ENCODE measurements around the gene ZNF438. TPM values are rescaled to one million over a fixed set of nuclear protein-coding genes. Genes with fewer than 3 reads are reported as not detected.

The ZNF438 gene
- total RNA-seq, 1 experiment from 2014 or later: 2.0 TPM

DNA sequence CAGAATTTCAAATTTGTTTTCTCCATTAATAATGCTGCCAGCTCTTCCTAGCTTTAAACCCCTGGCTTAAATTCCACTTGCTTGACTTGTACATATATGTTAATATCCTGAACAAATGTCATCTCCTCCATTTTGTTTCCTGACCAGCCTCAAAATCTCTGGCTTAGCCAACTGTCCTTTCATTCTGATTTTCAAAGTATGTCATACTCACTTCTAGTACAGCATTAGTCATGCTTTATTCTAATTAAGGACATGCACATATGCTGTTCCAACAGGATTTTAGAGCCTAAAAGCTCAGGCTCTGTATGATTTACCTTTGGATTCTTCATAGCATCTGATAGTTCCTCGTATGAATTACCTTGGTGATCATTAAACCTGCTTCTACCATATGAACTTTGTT, 158.3 kb downstream of the ZNF438 start:
- no peaks in the 10 kb centered on the region for H3K9me3 ChIP-seq (ENCODE audit: low read depth, low read length, poor library complexity, severe bottlenecking)
- CTCF ChIA-PET: no interaction called here
- POLR2A ChIA-PET (ENCODE audit: low non-redundant PET): no interaction called here
- H3K4me1 ChIP-seq (ENCODE audit: insufficient read depth, low read length, poor library complexity, severe bottlenecking): no peaks in the 10 kb centered on the region
- no peaks in the 10 kb centered on the region for H3K36me3 ChIP-seq (ENCODE audit: insufficient read depth, low read length, poor library complexity, severe bottlenecking)
- no peak overlapping the region for H3K4me3 ChIP-seq (ENCODE audit: low read depth, low read length, poor library complexity, severe bottlenecking)
- DNase-seq (ENCODE audit: low spot score): no peak
- no peaks in the 10 kb centered on the region for H3K27me3 ChIP-seq (replicated peaks; ENCODE audit: insufficient read depth, low read depth, low read length, poor library complexity)
- no peak overlapping the region for H3K27ac ChIP-seq (ENCODE audit: low read depth, low read length, poor library complexity, severe bottlenecking)
- no peak for TF ChIP-seq EZH2 (IDR thresholded peaks at IDR 0.05; ENCODE audit: borderline replicate concordance, low read depth, low read length, poor library complexity, severe bottlenecking)
- TF ChIP-seq, protein P1, sequence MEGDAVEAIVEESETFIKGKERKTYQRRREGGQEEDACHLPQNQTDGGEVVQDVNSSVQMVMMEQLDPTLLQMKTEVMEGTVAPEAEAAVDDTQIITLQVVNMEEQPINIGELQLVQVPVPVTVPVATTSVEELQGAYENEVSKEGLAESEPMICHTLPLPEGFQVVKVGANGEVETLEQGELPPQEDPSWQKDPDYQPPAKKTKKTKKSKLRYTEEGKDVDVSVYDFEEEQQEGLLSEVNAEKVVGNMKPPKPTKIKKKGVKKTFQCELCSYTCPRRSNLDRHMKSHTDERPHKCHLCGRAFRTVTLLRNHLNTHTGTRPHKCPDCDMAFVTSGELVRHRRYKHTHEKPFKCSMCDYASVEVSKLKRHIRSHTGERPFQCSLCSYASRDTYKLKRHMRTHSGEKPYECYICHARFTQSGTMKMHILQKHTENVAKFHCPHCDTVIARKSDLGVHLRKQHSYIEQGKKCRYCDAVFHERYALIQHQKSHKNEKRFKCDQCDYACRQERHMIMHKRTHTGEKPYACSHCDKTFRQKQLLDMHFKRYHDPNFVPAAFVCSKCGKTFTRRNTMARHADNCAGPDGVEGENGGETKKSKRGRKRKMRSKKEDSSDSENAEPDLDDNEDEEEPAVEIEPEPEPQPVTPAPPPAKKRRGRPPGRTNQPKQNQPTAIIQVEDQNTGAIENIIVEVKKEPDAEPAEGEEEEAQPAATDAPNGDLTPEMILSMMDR (conservative IDR thresholded peaks at IDR 0.05; ENCODE audit: low read depth, low read length): no peak
- intact Hi-C loops (cut with micrococcal nuclease; ENCODE audit: unreplicated experiment): no loop called here
- BruUV-seq (replicated peaks): no TSS peak

DNA sequence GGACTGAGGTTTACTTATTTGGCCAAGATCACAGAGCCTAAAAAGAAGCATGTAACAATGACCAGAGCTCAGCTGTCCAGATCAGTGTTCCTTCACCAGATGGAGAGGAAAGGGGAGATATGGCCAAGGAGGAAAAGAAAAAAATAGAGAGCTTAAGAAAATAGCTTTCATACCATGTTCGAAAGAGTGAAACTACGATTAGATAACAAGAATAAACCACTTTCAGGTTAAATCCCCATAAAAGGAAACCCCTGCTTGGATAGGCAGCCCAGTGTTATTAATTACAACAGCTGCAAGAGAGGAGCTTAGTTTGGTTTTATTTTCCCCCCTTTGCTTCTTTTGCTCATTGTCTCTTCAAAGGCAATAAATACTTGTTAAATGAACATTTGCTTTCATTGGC, 160.8 kb downstream of the ZNF438 start:
- no peak for DNase-seq (ENCODE audit: low spot score)
- intact Hi-C loops (cut with micrococcal nuclease; ENCODE audit: unreplicated experiment): no loop called here
- TF ChIP-seq, protein P1 (conservative IDR thresholded peaks at IDR 0.05; ENCODE audit: low read depth, low read length): no peak
- TF ChIP-seq EZH2 (IDR thresholded peaks at IDR 0.05; ENCODE audit: borderline replicate concordance, low read depth, low read length, poor library complexity, severe bottlenecking): no peak
- no TSS peak for BruUV-seq (replicated peaks)
- Histone ChIP-seq H3K9me3 (ENCODE audit: low read depth, low read length, poor library complexity, severe bottlenecking) (no peaks in the 10 kb centered on the region), H3K27ac (ENCODE audit: low read depth, low read length, poor library complexity, severe bottlenecking) (no peak overlapping the region), H3K4me1 (ENCODE audit: insufficient read depth, low read length, poor library complexity, severe bottlenecking) (no peaks in the 10 kb centered on the region), H3K4me3 (ENCODE audit: low read depth, low read length, poor library complexity, severe bottlenecking) (no peak overlapping the region), H3K27me3 (replicated peaks; ENCODE audit: insufficient read depth, low read depth, low read length, poor library complexity) (no peaks in the 10 kb centered on the region), H3K36me3 (ENCODE audit: insufficient read depth, low read length, poor library complexity, severe bottlenecking) (no peaks in the 10 kb centered on the region)
- ChIA-PET POLR2A (ENCODE audit: low non-redundant PET) (no interaction called here), CTCF (no interaction called here)

DNA sequence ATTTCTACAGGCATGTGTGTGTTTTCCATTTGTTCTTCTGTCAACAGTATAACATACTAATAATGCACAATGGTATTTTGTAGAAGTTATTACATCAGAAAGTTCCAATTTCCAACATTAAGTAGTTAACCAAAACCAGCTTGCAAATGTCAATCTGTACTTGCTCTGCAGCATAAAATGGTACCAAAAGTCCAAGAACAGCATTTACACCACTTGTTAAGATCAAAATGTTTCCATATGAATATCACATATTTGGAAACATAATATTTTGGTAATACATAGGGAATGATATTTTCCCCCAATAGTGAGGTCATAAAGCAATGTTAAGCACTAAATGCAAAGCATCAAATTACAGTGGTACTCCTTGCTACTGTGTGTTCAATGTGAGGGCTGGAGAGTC, 162.1 kb downstream of the ZNF438 start:
- BruUV-seq (replicated peaks): no TSS peak
- Histone ChIP-seq H3K36me3 (ENCODE audit: insufficient read depth, low read length, poor library complexity, severe bottlenecking) (no peaks in the 10 kb centered on the region), H3K4me3 (ENCODE audit: low read depth, low read length, poor library complexity, severe bottlenecking) (no peak overlapping the region), H3K4me1 (ENCODE audit: insufficient read depth, low read length, poor library complexity, severe bottlenecking) (no peaks in the 10 kb centered on the region), H3K9me3 (ENCODE audit: low read depth, low read length, poor library complexity, severe bottlenecking) (no peaks in the 10 kb centered on the region), H3K27ac (ENCODE audit: low read depth, low read length, poor library complexity, severe bottlenecking) (no peak overlapping the region), H3K27me3 (replicated peaks; ENCODE audit: insufficient read depth, low read depth, low read length, poor library complexity) (no peaks in the 10 kb centered on the region)
- intact Hi-C loops (cut with micrococcal nuclease; ENCODE audit: unreplicated experiment): no loop called here
- ChIA-PET POLR2A (ENCODE audit: low non-redundant PET) (interaction anchor here (0.6 kb wide), 1 partner anchor 162 kb away, joined by 4 read pairs; the partner anchor contains the start of gene ZNF438), CTCF (no interaction called here)
- DNase-seq (ENCODE audit: low spot score): no peak
- TF ChIP-seq, protein P1 (conservative IDR thresholded peaks at IDR 0.05; ENCODE audit: low read depth, low read length): no peak
- no peak for TF ChIP-seq EZH2 (IDR thresholded peaks at IDR 0.05; ENCODE audit: borderline replicate concordance, low read depth, low read length, poor library complexity, severe bottlenecking)
